Ovary (tissue), 3 donors: ENCODE measurements around the gene TCF25.

Experiments
- EP300 ChIP-seq: sonication (generic); formaldehyde crosslinking; IDR thresholded peaks from one replicate; pipeline ENCODE4 v1.6.1; 2017; ENCODE audit warnings: antibody characterized with exemption
- POLR2A ChIP-seq: fragments of 450-650 bp; IDR thresholded peaks from one replicate; pipeline ENCODE4 v1.6.1; 2017; ENCODE audit warnings: antibody characterized with exemption, mild to moderate bottlenecking, moderate library complexity
- TF ChIP-seq, protein P1 (sequence below), 3 donors: fragments of 450-650 bp in 2 of 3; fragments of 200-600 bp in 1 of 3; IDR thresholded peaks; one replicate each; pipeline versions ENCODE4 v1.5.1 to v1.8.0; 2016 to 2022; ENCODE audit warnings: antibody characterized with exemption in 3 of 3, mild to moderate bottlenecking in 1 of 3
- donor health status: DM: no; HTN: no; CAD: no.

DNA sequence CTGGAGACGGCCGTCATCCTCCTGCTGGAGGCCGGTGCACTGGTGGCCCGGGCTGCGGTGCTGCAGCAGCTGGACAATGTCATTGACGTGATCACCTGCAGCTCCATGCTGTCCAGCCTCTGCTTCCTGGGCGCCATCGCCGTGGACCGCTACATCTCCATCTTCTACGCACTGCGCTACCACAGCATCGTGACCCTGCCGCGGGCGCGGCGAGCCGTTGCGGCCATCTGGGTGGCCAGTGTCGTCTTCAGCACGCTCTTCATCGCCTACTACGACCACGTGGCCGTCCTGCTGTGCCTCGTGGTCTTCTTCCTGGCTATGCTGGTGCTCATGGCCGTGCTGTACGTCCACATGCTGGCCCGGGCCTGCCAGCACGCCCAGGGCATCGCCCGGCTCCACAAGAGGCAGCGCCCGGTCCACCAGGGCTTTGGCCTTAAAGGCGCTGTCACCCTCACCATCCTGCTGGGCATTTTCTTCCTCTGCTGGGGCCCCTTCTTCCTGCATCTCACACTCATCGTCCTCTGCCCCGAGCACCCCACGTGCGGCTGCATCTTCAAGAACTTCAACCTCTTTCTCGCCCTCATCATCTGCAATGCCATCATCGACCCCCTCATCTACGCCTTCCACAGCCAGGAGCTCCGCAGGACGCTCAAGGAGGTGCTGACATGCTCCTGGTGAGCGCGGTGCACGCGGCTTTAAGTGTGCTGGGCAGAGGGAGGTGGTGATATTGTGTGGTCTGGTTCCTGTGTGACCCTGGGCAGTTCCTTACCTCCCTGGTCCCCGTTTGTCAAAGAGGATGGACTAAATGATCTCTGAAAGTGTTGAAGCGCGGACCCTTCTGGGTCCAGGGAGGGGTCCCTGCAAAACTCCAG lies 46.4 kb downstream of the TCF25 start:
- TF ChIP-seq POLR2A, result no peak
- TF ChIP-seq EP300, result no peak
- TF ChIP-seq, protein P1, sequence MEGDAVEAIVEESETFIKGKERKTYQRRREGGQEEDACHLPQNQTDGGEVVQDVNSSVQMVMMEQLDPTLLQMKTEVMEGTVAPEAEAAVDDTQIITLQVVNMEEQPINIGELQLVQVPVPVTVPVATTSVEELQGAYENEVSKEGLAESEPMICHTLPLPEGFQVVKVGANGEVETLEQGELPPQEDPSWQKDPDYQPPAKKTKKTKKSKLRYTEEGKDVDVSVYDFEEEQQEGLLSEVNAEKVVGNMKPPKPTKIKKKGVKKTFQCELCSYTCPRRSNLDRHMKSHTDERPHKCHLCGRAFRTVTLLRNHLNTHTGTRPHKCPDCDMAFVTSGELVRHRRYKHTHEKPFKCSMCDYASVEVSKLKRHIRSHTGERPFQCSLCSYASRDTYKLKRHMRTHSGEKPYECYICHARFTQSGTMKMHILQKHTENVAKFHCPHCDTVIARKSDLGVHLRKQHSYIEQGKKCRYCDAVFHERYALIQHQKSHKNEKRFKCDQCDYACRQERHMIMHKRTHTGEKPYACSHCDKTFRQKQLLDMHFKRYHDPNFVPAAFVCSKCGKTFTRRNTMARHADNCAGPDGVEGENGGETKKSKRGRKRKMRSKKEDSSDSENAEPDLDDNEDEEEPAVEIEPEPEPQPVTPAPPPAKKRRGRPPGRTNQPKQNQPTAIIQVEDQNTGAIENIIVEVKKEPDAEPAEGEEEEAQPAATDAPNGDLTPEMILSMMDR (IDR thresholded peaks at IDR 0.05), result no peak
